ENCODE measurements around the gene PCDH20. TPM values are rescaled to one million over a fixed set of nuclear protein-coding genes. Genes with fewer than 3 reads are reported as not detected.

PCDH20 gene
- 1 to 10 TPM in 2 of 4 donors, under 1 TPM in 2; 0.07 to 2.3 (median 0.92) TPM for total RNA-seq
- polyA plus RNA-seq, result under 1 TPM; 0.03 to 0.06 (median 0.05) TPM
- long read RNA-seq, donor 1, result 0 reads
- long read RNA-seq, donor 2, full-length matches to known transcripts, result 1 of 1 reads
- long read RNA-seq, donor 2, partial matches to known transcripts, result 0 of 1 reads
- long read RNA-seq, donor 2, other reads (novel, unspliced or antisense), result 0 of 1 reads

- Histone ChIP-seq H3K27me3 (ENCODE audit: insufficient read depth in 3 of 3, low read length in 2 of 3) (peaks cover 5 to 31% (median 10%) of the 10 kb centered on the region in 3 donors), H3K36me3 (ENCODE audit: insufficient read depth in 1 of 2, low read depth in 1 of 2) (no peaks in the 10 kb centered on the region), H3K4me3 (peak within 1 kb of the TSS; percentile 33), H3K27ac (no peak within 1 kb of the TSS), H3K9me3 (no peaks in the 10 kb centered on the region), H3K4me1 (no peaks in the 10 kb centered on the region)
- intact Hi-C loops (cut with DNase I), result no loop called here
- DNase-seq (no peak), ATAC-seq (peak in 1 of 4 donors; percentile 38)
- no peak for TF ChIP-seq CTCF (IDR thresholded peaks at IDR 0.05)
- 19 to 28% (median 27%) methylated on average over 3 of the region's 3 CpGs for WGBS, 3 donors
Measured at GRCh38 chr13:61415749-61416148, at the start of gene PCDH20. Gene PCDH20 (minus strand): TSS chr13:61415849. CDS start chr13:61415158, 691 bp downstream.

GRCh38 chr13:61463024-61463423, 47.4 kb upstream of the PCDH20 start:
- DNase-seq (no peak), ATAC-seq (no peak)
- intact Hi-C loops (cut with DNase I), result no loop called here
- H3K27me3 ChIP-seq (ENCODE audit: insufficient read depth in 3 of 3, low read length in 2 of 3), result no peaks in the 10 kb centered on the region
- H3K9me3 ChIP-seq, result no peaks in the 10 kb centered on the region
- H3K4me3 ChIP-seq, result no peak overlapping the region
- no peak overlapping the region for H3K27ac ChIP-seq
- TF ChIP-seq CTCF (IDR thresholded peaks at IDR 0.05), result no peak
- H3K4me1 ChIP-seq, result no peaks in the 10 kb centered on the region
- H3K36me3 ChIP-seq (ENCODE audit: insufficient read depth in 1 of 2, low read depth in 1 of 2), result no peaks in the 10 kb centered on the region
- 62 to 83% (median 64%) methylated on average over 1 of the region's 1 CpG for WGBS, 3 donors

GRCh38 chr13:61453121-61453520, 37.5 kb upstream of the PCDH20 start:
- DNase-seq (no peak), ATAC-seq (no peak)
- Histone ChIP-seq H3K27ac (no peak overlapping the region), H3K4me3 (no peak overlapping the region), H3K9me3 (peaks cover 5% of the 10 kb centered on the region), H3K27me3 (ENCODE audit: insufficient read depth in 3 of 3, low read length in 2 of 3) (no peaks in the 10 kb centered on the region), H3K36me3 (ENCODE audit: insufficient read depth in 1 of 2, low read depth in 1 of 2) (no peaks in the 10 kb centered on the region), H3K4me1 (no peaks in the 10 kb centered on the region)
- intact Hi-C loops (cut with DNase I), result no loop called here
- WGBS, 3 donors, result 45 to 53% (median 46%) methylated on average over 1 of the region's 1 CpG
- no peak for TF ChIP-seq CTCF (IDR thresholded peaks at IDR 0.05)

GRCh38 chr13:61432029-61432428, 16.4 kb upstream of the PCDH20 start:
- 82 to 84% (median 84%) methylated on average over 1 of the region's 1 CpG for WGBS, 3 donors
- Histone ChIP-seq H3K27me3 (ENCODE audit: insufficient read depth in 3 of 3, low read length in 2 of 3) (no peaks in the 10 kb centered on the region), H3K27ac (no peak overlapping the region), H3K4me3 (no peak overlapping the region), H3K4me1 (no peaks in the 10 kb centered on the region), H3K9me3 (no peaks in the 10 kb centered on the region), H3K36me3 (ENCODE audit: insufficient read depth in 1 of 2, low read depth in 1 of 2) (no peaks in the 10 kb centered on the region)
- no peak for DNase-seq
- intact Hi-C loops (cut with DNase I), result no loop called here
- no peak for TF ChIP-seq CTCF (IDR thresholded peaks at IDR 0.05)
- no peak for ATAC-seq

GRCh38 chr13:61423915-61424314, 8.3 kb upstream of the PCDH20 start:
- ATAC-seq, result no peak
- TF ChIP-seq CTCF (IDR thresholded peaks at IDR 0.05), result no peak
- no peaks in the 10 kb centered on the region for H3K4me1 ChIP-seq
- no peak overlapping the region for H3K4me3 ChIP-seq
- no peaks in the 10 kb centered on the region for H3K27me3 ChIP-seq (ENCODE audit: insufficient read depth in 3 of 3, low read length in 2 of 3)
- no peak for DNase-seq
- no peaks in the 10 kb centered on the region for H3K9me3 ChIP-seq
- H3K36me3 ChIP-seq (ENCODE audit: insufficient read depth in 1 of 2, low read depth in 1 of 2), result no peaks in the 10 kb centered on the region
- intact Hi-C loops (cut with DNase I), result no loop called here
- 78 to 87% (median 78%) methylated on average over 1 of the region's 1 CpG for WGBS, 3 donors
- no peak overlapping the region for H3K27ac ChIP-seq

All from psoas muscle (tissue), 8 donors.